NK-92 treated with Interleukin-12 subunit alpha and Interleukin-12 subunit beta, amount 100 ng/mL, for 24 hours (cell line): ENCODE measurements around the gene ADRA2C.
"Not testable (repeated sequence)": the region's sequence is repeated elsewhere in the genome, so short reads cannot be mapped to it uniquely, and the experiment has no call there.

Experiments
- DNase-seq: peaks from one replicate; lab custom pipeline; 2025; lab: John Stamatoyannopoulos, UW

Gene ADRA2C

DNA sequence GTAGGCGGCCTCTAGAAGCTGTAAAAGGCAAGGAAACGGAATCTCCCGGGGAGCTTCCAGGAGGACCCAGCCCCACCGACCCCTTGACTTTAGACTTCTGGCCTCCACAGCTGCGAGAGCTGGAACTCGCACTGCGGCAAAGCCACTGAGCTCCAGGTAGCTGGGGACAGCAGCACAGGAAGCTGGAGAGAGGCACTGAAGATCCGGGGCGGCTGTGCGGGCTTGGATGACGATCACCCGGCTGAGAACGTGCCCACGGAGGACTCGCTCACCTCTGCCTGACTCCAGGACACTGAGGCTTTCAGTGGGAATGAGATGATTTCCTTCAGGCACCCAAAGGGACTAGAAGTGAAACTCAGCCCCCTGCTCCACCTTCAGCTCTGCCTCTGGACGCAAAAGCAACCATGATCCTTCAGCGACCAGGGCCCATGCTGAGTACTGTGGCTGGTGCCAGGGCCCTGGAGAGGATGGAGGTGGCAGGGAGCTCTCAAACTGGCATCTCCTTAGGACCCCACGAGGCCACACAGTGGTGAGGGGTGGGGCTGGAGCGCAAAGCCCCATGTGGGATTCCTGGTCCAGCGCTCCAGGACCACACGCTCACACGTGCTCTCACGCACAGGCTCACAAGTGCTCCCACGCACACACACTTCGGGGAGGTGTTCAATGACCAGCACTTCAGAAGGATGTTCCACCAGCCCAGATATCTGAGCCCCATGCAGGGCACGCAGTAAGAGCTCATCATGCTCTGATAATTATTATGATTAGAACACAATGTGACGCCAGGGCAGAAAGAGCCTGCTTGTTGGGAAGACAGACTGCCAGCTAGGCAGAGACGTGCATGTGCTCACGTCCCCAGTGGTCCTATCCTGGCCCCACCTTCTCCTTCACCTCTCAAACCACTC, 47.2 kb downstream of the ADRA2C start:
- DNase-seq = no peak

DNA sequence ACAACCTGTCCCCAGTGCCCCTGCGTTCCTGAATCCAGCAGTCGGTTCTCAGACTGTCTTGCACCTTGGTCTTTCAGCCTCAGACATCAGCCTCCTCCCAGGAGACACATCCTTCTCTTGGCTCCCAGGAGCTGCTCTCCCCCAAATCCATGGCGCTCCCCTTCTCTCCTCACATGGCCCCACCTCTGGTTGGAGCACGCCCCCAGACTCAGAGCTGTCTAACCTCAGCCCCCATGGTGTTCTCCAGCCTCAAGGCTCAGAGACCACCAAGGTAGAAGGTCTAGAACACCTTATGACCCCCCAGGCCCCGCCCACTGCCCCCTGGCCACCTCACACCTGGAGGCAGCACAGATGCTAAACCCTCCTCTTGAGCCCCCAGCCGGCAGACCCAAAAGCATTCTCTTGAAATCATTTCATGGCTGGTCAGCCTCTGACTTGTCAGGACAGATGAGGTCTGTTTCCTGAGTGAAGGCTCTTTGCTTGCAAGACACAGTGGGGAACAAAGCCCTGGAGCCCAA, 47.9 kb downstream of the ADRA2C start:
- DNase-seq = no peak

DNA sequence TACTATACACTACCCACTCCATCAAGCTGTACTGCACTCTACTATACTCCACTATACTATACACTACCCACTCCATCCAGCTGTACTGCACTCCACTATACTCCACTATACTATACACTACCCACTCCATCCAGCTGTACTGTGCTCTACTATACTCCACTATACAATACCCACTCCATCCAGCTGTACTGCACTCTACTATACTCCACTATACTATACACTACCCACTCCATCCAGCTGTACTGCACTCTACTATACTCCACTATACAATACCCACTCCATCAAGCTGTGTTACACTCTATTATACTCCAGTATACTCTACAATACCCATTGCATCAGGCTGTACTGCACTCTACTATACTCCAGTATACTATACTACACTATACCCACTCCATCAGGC, 48.7 kb downstream of the ADRA2C start:
- DNase-seq = not testable (repeated sequence)

DNA sequence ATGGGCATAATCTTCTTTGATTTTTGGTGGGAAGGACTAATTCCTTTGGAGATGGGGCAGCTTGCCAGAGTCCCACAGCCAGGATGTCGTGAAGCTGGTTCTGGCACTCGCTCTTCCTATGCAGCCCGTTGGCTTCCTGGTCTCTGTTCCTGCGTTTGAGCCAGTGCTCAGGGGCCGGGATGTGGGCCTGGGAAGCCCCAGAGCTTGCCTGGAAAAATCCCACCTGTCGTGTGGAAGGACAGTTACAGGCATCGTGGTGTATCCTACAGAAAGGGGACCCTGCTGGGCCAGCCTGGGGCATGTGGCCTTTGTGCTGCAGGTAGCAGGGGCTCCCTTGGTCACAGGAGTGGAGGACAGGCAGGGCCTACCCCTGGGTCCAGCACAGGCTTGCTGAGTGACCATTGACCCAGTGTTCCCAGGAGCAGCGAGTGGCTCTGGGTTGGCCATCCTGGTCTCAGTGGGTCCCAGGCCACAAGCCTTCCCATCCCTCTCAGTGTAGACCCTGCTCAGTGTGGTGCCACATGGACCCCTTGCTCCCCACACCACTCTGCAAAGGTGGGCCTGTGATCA, 50.2 kb downstream of the ADRA2C start:
- no peak for DNase-seq

DNA sequence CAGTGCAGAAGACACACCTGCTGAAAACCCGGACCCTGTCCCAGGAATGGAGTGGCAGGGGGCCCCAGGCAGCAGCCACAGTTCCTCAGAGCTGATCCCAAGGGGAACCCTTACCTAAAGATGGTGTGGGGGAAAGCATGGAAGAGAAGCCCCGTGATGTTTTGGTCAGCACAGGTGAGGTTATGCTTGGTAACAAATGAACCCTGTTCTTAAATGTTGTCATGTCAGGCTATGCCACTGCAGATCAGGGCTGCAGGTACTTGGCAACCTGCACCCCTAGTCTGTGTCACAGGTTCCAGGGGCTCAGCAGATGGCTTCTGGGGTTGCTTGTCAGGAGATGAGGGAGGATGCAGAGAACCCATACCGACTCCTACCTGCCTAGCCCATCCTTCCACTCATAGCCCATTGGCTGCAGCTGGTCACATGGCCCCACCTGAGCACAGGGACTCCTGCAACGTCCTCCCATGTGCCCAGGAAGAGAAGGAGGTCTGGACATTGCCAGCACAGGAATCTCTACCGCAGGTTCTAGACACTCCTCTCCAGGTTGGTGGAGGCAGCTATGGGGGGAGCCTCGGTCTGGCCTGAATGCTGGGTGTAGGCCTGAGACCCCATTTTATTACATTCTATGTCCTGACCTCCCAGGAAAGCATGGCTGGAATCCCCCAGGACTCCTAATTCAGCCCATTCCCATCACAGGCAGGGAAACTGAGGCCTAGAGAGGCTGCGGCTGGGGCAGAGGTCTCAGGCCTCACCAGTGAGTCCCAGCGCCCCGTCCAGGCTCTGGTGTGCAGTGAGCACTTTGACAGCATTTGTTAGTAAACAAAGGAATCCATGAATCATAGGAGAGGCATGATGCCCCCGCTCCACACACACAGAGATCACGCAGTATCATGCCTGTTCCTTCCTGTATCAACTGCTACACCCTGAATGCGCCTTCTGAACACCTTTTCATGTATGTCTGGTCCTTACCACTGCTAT, 51.1 kb downstream of the ADRA2C start:
- no peak for DNase-seq
